Stimulated activated naive CD4-positive, alpha-beta T cell (primary cell): ENCODE results near the gene GLRX3.

Source experiments
- DNase-seq, 6 experiments: peaks; one replicate each; lab custom pipeline; 2025; lab: John Stamatoyannopoulos, UW

The GLRX3 gene

DNA sequence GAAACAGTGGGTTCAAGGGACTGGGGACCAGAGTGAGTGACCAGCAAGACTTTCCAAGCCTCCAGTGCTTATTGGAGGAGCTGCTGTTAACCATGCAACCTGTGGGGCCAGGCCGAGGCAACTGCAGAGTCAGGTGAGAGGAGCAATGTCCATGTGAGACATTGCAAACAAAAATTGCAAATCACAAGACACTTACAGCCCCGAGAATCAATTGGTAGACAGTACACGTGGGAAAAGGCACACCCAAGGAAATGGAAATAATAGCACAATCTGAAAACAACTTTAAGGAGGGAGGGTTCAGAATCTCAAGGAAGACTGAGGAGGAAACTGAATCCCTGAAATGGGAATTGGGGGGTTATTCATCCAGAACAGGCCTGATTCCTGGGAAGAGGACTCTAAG is 72.6 kb downstream of the GLRX3 start:
- DNase-seq, result no peak

DNA sequence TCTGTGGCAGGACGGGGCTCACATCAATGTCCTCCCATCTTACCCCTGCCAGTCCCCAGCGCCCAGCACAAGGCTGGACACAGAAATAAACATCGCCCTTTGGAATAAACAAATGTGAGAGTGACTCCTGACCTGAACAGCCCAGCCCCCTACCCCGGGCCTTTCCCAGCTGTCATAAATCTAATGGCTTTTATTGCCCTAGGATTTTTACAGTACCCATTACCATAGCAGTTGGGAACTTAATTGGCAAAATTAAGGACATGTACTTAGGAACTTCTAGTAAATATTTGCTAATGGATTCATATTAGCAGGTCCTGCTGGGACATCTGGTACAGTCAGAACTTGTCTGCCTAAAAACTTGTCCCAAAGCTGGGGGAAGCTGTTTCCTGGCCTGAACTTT is 76.6 kb downstream of the GLRX3 start:
- no peak for DNase-seq

DNA sequence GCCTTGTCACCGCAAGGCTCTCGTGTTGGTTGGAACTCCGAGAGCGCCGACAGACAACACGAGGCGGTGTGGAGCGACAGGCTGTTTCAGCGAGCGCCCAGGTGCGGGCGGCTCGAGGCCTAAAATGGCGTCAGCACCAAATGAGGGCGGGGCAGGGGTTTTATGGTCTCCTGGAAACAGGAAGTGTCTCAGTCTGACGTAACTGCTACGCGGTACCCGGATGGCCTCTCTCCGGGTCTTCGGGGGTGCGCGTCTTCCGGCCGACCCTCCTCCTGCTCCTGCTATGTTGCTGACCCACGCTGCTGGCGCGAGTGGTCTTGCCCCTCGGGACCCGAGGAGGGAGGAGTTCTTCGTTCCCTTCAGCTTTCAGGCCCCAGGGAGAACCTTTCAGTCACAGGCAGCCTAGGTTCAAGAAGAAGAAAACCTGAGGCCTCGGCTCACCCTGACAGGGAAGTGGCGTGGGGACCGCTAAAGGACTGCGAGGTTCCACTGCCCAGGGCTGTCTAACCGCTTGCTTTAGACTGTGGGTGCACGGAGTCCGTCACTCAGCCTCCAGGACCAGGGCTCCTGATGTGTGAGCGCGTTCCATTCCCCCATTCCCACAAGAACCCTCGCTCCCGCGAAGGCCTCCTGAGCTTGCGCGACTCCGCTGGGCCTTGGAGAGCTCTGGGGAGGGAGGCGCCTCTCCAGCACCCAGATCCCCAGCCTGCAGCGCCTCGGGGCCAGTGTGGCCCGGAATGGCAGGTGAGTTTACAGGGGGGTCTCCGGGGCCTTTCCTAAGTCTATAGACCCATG is 77.3 kb downstream of the GLRX3 start:
- DNase-seq, result no peak

DNA sequence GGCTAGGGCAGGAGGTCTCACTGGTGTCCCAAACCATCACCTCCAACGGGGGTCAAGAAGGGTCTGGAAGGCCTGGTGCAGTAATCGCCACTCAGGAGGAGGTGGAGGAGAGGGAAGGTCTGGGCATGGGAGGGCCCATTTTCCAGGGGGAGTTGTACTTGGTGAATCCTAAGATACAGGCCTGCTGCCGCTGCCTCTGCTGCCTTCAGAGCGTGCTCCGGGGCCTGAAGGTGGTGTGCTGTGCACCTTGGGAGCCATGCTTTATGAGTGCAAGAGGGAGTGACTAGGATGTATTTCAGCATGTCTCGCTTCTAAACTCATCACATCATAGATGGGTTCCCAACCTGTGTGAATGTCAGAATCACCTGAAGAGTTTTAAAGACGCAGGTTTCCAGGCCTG is 78.2 kb downstream of the GLRX3 start:
- no peak for DNase-seq

DNA sequence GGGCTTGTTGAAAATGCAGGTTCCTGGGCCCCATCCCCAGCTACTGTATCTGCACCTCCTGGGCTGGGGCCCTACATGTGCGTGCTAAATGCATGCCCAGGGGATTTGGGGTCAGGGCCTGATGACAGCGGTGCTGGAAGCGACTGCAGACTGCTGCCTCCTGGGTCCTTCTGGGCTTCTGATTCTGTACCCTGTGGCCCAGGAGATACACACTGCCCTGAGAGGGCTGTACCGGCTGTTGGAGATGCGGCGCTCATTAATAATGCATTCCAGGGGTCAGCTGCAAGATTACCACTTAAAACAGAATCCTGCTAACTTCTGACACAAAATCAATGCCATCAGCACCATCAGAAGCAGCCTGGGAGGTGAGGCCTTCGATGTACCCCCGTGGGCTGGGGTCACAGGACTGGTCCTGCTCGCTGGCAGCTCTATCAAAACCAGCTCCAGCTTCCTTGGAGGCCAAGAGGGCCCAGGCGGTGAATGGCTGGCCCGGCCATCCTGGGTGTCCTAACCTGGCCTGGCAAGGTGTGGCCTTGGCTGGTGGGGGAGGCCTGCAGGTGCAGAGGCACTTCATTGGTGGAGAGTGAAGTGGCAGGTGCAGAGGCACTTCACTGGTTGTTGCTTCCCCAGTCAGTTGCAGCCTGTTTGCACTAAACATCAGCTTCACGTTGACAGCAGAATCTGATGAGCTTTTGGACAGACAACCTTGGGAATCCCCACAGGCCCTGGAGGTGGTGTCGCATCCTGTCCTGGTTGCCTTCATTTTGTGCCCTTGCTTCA is 79.2 kb downstream of the GLRX3 start:
- DNase-seq, result no peak

DNA sequence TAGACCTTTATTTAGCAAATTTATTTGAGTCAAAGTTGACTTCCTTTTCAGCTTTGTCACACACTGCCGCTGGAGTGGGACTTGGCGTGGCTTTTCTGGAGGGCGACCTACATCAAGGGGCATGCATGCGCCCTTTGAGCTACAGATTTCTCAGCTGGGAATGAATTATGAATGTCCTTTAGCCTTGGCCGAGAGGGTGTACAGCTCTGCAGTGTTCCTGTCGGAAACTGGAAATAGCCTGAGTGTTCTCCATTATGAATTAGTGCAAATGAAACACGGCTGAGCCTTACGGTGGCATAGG is 79.7 kb downstream of the GLRX3 start:
- no peak for DNase-seq

DNA sequence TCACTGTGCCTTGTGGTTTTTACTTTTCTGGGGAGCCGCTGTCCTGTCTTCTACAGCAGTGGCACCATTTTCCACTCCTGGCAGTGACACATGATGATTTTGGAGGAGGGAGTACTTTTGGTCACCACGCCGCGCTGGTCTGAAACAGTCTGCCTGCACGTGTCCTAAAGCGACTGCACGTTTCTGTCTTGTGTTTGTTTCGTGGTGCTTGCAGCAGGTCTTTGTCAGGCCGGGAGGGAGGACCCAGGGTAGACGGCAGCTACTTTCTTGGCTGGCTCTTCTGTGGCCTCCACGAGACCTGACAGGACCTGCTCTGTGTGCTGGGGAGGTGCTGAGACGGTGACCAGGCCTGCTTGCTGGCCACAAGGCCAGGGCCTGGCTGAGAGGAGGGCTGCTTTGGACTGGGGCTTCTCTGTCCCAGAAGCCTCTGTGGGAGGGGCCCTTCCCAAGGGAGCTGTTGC is 82.0 kb downstream of the GLRX3 start:
- no peak for DNase-seq

DNA sequence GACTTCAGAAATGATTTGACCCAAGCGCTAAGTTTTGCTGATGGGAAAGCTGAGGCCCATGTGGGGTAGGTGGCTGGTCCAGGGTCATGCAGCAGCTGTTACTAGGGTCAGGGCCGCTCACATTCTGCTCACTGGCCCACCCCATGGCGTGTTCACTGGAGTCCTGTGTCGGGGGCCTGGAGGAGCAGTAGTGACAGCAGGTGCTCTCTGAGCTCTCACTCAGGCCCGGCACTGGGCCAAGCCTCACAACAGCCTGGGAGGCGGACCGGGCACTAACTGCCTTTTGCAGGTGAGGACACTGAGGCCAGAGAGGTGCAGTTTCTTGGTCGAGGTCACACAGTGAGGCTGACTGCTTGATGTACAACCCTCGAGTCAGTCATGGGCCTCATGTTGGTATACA is 82.7 kb downstream of the GLRX3 start:
- no peak for DNase-seq

DNA sequence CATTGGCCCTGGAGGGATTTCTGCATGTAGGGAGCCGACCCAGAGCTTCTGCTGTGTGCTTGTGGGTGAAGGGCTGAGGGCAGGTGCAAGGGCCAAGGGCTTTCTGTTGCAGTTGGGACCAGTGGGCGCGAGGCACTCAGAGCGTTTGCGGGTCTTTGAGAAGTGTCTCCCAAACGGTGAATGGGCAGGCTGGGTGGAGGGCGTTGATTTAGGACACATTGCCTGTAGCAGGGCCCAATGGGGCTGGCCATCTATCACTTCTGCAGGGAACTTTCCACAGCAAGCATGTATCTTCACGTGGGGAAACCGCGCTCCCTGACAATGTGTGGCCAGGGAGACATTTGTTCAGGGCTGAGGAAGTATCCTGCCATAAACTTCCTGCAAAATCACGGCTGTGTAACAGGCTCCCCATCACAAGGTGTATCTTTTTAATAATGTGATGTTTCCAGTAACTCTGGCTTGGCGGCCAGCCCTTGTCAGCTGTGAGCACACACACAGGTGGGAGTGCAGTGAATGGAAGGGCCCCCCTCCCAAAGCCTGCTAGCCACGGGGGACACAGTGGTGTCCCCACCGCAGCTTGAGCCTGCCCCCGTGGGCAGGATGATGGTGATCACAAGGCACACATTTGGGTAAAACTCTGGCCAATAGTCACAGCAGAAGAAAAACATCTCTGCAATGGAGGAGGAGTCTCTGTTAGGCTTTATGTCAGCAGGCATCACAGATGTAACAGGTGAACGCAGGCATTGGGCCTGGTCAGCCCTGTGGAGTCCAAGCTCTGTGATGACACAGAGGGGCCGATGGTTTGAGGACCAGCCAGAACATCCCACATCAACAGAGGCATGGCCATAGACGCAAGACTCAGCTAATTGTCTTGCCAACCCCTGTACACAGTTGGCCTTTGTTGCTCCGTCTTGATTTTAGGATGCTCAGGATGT is 84.3 kb downstream of the GLRX3 start:
- DNase-seq, result no peak

DNA sequence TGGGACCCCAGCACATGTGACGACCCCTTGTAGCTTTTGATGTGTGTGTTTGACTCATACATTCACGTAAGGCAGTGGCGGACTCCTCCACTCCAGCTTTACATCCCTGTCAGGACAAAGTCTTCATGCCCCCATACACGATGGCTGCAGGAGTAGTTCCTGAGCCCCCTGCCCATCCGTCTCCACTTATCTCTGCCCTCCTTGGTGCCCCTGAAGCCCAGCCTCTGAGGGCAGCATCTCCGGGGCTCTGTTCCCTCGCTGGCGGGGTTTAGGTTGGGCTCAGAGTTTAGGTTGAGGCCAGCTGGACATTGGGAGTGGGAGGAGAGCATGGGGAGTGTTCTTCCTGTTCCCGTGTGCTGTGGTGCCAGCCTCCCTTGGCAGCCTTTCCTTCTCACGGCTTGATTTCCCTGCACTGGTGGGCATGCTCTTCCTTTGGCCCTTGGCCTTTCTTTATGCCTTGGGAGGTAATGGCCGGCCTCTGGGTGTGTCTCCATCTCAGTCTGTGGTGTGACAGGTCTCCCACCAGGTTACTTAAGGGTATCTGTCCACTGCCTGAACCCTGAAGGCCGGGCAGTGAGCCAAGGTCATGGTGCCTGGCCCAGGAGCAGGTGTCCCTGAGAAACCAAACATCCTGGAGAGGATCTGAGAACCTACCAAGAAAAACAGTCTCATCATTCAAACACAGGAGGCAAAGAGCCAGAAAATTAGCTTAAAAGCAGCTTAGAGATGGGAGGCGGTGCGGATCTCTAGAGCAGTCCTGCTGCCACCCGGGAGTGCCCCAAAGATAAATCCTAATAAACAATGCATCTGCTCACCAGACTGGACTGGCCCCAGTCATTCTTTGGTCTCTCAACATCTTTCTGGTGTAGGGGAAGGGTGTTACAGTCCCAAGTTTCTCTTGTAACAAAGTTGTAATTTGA is 85.5 kb downstream of the GLRX3 start:
- no peak for DNase-seq

DNA sequence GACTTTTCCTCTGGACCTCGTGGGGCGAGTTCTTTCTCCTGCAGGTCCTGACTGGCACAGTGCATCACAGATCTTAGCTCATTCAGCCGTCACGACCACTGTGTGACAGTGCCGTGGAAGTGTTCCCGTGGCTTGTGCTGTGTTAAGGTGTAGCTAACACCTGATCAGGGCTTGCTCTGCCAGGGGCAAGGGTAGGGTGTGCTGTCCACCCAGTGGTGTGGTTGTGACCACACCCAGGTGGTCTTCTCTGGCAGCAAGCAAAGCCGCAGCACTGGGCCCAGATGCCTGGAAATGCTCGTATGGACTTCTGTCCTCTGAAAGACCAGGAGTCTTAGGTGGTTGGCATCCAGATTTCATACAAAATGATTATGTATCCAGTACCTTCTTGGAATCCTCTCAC is 86.2 kb downstream of the GLRX3 start:
- DNase-seq, result no peak

DNA sequence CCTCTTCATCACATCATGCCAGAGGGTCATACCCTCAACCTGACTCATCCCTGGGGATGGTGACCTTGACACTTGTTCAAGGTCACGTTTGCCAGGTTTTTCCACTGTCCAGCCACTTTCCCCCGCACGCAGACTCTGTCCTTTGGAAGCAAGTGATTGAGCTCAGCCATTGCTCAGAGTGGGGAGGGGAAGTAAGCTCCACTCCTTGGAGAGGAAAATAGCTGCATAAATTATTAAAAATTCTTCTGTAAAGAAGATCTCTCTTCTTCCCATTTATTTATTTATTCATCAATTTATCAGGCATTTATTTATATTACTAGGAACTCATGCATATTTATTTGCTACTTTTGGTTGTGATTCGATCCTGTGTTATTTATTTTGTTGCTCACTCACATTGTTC is 88.0 kb downstream of the GLRX3 start:
- DNase-seq, result no peak

DNA sequence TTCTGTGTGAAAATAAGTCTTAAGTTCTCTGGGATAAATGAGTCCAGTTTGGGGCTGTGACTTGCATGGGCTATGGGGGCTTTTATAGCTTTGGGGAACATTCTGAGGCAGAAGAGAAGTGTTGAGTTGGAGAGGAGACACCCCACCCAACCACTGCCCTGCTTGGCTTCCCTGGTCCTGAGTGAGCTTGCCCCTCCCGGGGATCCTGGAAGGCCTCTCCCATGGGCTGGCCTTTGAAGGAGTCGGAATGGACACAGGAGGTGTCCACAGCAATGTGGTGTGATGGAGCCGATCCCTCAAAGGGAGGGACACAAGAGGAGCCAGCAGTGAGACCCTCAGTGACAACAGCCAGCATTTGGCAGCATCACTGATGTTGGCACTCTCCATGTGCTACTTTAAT is 89.8 kb downstream of the GLRX3 start:
- no peak for DNase-seq

DNA sequence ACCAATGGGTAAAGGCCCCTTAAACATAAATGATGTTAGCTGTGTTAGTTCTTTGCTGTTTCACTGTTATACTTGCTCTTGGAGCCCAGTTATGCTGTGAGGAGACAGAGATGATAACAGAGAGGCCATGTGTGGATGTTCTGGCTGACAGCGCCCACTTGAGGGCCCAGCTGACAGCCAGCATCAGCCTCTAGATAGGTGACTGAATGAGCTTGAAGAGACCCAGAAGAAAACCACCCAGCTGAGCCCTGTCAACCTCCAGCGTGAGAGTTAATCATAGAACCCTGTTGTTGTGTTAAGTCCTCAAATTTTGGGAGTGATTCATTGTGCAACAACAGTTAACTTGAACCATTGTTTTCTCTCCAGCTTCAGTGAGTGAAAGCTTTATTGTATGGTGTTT is 91.7 kb downstream of the GLRX3 start:
- DNase-seq, result no peak
